Measurements from ENCODE around the gene METTL16. TPM values are rescaled to one million over a fixed set of nuclear protein-coding genes. Genes with fewer than 3 reads are reported as not detected.

METTL16 gene, protein sequence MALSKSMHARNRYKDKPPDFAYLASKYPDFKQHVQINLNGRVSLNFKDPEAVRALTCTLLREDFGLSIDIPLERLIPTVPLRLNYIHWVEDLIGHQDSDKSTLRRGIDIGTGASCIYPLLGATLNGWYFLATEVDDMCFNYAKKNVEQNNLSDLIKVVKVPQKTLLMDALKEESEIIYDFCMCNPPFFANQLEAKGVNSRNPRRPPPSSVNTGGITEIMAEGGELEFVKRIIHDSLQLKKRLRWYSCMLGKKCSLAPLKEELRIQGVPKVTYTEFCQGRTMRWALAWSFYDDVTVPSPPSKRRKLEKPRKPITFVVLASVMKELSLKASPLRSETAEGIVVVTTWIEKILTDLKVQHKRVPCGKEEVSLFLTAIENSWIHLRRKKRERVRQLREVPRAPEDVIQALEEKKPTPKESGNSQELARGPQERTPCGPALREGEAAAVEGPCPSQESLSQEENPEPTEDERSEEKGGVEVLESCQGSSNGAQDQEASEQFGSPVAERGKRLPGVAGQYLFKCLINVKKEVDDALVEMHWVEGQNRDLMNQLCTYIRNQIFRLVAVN
- 16.2 and 26.1 TPM in 2 replicates for total RNA-seq

DNA sequence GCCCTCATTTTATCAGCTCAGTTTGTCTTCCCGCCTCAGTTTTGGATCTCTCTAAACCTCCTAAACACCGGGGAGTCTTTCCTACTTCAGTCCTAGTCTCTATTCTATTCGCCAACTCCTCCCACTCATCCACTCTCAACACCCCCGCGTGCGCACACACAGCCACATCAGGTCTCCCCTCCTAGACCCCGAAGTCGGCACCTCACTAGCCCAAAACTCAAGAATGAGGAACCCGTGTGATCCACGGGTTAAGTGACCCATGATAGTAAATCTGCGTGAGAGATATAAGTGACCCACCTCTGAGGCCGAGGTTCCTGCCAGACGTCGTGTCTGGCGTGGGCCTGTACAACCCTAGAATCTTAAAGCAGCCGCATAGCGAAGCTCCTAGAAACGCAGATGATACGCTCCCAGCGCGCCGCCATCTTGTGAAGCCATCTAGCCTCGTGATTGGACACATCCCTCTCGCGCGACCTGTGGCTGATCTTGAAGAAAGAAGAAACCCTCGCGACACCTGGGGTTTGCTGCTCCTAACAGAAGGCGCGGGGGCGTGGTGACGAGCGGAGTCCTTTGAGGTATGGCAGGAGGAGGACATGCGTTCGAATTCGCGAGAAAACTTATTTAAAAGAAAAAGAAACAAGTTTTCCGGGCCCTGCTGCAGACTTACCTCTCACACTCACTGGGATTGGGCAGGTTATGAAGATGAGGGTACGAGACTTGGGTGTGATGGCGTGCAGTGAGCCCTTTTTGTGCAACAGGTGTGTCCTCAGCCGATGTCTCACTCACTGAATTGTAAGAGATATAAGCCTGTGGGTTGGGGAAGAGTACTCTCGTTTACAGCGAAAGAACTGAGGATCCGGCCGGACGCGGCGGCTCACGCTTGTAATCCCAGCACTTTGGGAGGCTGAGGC is at the start of gene METTL16:
TSS of gene METTL16 (minus strand) at position 427 of the 908 bp plus-strand sequence. CDS start 9,557 bp downstream, outside the sequence.

GRCh38 chr17:2400877-2401425 is 110.7 kb downstream of the METTL16 start, which contains the start of gene MNT:
Gene MNT, minus strand, starts transcription at chr17:2401060. Its CDS starts 348 bp downstream, at chr17:2400712.

Other genes starting within 250 kb of the METTL16 start
- gene SMG6, start 208.1 kb downstream of the METTL16 start, total RNA-seq = 50.3 and 68.3 TPM in 2 replicates
- gene SRR, start 207.9 kb downstream of the METTL16 start, total RNA-seq = 18.5 and 26.4 TPM in 2 replicates
- gene TSR1, start 175.4 kb downstream of the METTL16 start, total RNA-seq = 20.9 and 27.0 TPM in 2 replicates
- gene SGSM2, start 174.4 kb downstream of the METTL16 start, total RNA-seq = 13.6 and 14.8 TPM in 2 replicates
- gene MNT, start 110.8 kb downstream of the METTL16 start, total RNA-seq = 8.6 and 12.6 TPM in 2 replicates
- gene PAFAH1B1, start 81.8 kb upstream of the METTL16 start, total RNA-seq = 37.1 and 50.6 TPM in 2 replicates
- 47.4 and 60.6 TPM in 2 replicates for gene CLUH, start 199.9 kb upstream of the METTL16 start, total RNA-seq
- not detected in 2 replicates for gene CCDC92B, start 237.8 kb upstream of the METTL16 start, total RNA-seq

All from cardiac ventricle fibroblast (primary cell).